B cell (primary cell): ENCODE data around the gene TRIM38.

Experiments used
- CTCF ChIP-seq: fragments of 200-600 bp; IDR thresholded peaks from one replicate; pipeline ENCODE4 v1.8.0; 2022; ENCODE audit warnings: antibody characterized with exemption, mild to moderate bottlenecking
- EZH2 ChIP-seq: IDR thresholded peaks from 2 replicates; pipeline ENCODE4 v1.6.1; 2012; ENCODE audit warnings: borderline replicate concordance, low read depth, mild to moderate bottlenecking, moderate library complexity, low read length; ENCODE audit not compliant: insufficient read depth, poor library complexity, severe bottlenecking

DNA sequence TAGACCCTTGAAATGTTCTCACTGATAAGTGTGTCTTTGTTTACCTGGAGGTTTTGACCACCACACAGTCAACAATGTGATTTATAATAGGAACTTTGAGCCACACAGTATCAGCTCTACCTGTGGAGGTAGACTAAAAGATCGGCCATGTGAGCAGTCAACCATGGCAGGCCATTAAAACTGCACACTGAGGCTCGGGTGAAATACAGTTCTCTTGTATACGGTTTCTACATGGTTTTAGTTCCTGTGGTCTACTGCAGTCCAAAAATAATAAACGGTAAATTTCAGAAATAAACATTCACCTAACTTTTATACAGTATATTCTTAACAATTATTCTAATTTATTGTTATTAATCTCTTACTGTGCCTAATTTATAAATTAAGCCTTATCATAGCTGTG lies 47.2 kb downstream of the TRIM38 start:
- no peak for TF ChIP-seq CTCF
- no peak for TF ChIP-seq EZH2
